Lung (tissue), 12 donors: Measurements from ENCODE around the gene TNNC2. TPM values are rescaled to one million over a fixed set of nuclear protein-coding genes. Genes with fewer than 3 reads are reported as not detected.

Experiments used
- ATAC-seq: fragments of 200-7000 bp; cut with Tn5 transposase; one replicate; pipeline ENCODE4 v1.9.1; 2020; ENCODE audit warnings: moderate number of reproducible peaks; ENCODE audit not compliant: insufficient read depth, low FRiP score
- DNase-seq, 3 donors: peaks; one replicate each; pipeline ENCODE4 v3.0.0-alpha.2; 2013 to 2017
- H3K27ac ChIP-seq, 2 donors: one replicate each; pipeline ENCODE4 v1.5.1; 2013; ENCODE audit warnings: mild to moderate bottlenecking in 2 of 2, moderate library complexity in 2 of 2, control low read depth in 1 of 2, inconsistent platforms in 1 of 2, low read depth in 1 of 2, low read length in 1 of 2
- H3K27me3 ChIP-seq, 3 donors: one replicate each; pipeline ENCODE4 v1.5.1; 2013; ENCODE audit warnings: low read length in 2 of 3; ENCODE audit not compliant: control insufficient read depth in 3 of 3, insufficient read depth in 3 of 3
- H3K36me3 ChIP-seq, 4 donors: one replicate each; pipeline ENCODE4 v1.5.1; 2013; ENCODE audit warnings: low read length in 4 of 4, mild to moderate bottlenecking in 1 of 4, moderate library complexity in 1 of 4; ENCODE audit not compliant: control insufficient read depth in 4 of 4, insufficient read depth in 4 of 4
- H3K4me1 ChIP-seq, 5 donors: one replicate each; pipeline ENCODE4 v1.5.1; 2013; ENCODE audit warnings: low read length in 5 of 5, mild to moderate bottlenecking in 2 of 5, moderate library complexity in 1 of 5; ENCODE audit not compliant: control insufficient read depth in 5 of 5, insufficient read depth in 5 of 5
- H3K4me3 ChIP-seq: one replicate; pipeline ENCODE4 v1.5.1; 2013; ENCODE audit warnings: mild to moderate bottlenecking, control low read depth, moderate library complexity
- H3K9ac ChIP-seq, 2 donors: one replicate each; pipeline ENCODE4 v1.5.1; 2013; ENCODE audit warnings: low read length in 2 of 2, control low read depth in 1 of 2; ENCODE audit not compliant: insufficient read depth in 1 of 2
- H3K9me3 ChIP-seq, 4 donors: one replicate each; pipeline ENCODE4 v1.5.1; 2013; ENCODE audit warnings: low read length in 3 of 4, mild to moderate bottlenecking in 1 of 4, moderate library complexity in 1 of 4; ENCODE audit not compliant: control insufficient read depth in 4 of 4, insufficient read depth in 3 of 4
- WGBS, 2 donors: extraction: QIAGEN DNeasy Blood & Tissue Kit; methylation state at CpG; one replicate each; pipeline ENCODE4 v1.1.7; 2013; 5-methylcytosine and 5-hydroxymethylcytosine counted together
- polyA plus RNA-seq, 2 donors: library from polyadenylated mRNA; stranded (reverse); fragments of 200-250 nt; gene quantifications; one replicate each; pipeline ENCODE4 v1.2.1, GENCODE V29; 2013
- total RNA-seq, 2 donors: library from RNA; depleted of rRNA in 1 of 2; stranded (reverse); fragments of >200 nt in 1 of 2; gene quantifications; one replicate each; pipeline ENCODE4 v1.2.1, GENCODE V29; 2014 to 2021
- TF ChIP-seq, protein P1 (sequence below): IDR thresholded peaks from 2 replicates; pipeline ENCODE4 v1.5.1; 2012; ENCODE audit warnings: mild to moderate bottlenecking; ENCODE audit errors: control extremely low read depth, extremely low read depth
- donor health status: control.
- donor health status: control.
- donor health status: Bipolar disorder and iron deficiency.
- donor health status: healthy.
- donor health status: DM: yes; HTN: yes; CAD: no.

TNNC2 gene
- total and polyA plus RNA-seq, 4 donors: 0.54 to 1.5 (median 1.1) TPM; not detected in 1

- no peaks in the 10 kb centered on the region for H3K27me3 ChIP-seq
- H3K27ac ChIP-seq: no peak overlapping the region
- H3K9me3 ChIP-seq: no peaks in the 10 kb centered on the region
- H3K36me3 ChIP-seq: no peaks in the 10 kb centered on the region
- H3K9ac ChIP-seq: no peak overlapping the region
- ATAC-seq (no peak), DNase-seq (no peak)
- TF ChIP-seq, protein P1, sequence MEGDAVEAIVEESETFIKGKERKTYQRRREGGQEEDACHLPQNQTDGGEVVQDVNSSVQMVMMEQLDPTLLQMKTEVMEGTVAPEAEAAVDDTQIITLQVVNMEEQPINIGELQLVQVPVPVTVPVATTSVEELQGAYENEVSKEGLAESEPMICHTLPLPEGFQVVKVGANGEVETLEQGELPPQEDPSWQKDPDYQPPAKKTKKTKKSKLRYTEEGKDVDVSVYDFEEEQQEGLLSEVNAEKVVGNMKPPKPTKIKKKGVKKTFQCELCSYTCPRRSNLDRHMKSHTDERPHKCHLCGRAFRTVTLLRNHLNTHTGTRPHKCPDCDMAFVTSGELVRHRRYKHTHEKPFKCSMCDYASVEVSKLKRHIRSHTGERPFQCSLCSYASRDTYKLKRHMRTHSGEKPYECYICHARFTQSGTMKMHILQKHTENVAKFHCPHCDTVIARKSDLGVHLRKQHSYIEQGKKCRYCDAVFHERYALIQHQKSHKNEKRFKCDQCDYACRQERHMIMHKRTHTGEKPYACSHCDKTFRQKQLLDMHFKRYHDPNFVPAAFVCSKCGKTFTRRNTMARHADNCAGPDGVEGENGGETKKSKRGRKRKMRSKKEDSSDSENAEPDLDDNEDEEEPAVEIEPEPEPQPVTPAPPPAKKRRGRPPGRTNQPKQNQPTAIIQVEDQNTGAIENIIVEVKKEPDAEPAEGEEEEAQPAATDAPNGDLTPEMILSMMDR: no peak
- 62 to 63% methylated on average over 4 of the region's 4 CpGs for WGBS, 2 donors
- H3K4me3 ChIP-seq: no peak overlapping the region
- H3K4me1 ChIP-seq: peaks cover 0 to 10% (median 5%) of the 10 kb centered on the region in 5 donors
Observed at GRCh38 chr20:45782890-45783289, 44.2 kb downstream of the TNNC2 start.

- H3K36me3 ChIP-seq: no peaks in the 10 kb centered on the region
- no peaks in the 10 kb centered on the region for H3K9me3 ChIP-seq
- TF ChIP-seq, protein P1: no peak
- H3K4me3 ChIP-seq: no peak overlapping the region
- H3K27ac ChIP-seq: peak overlapping the region in 1 of 2 donors; percentile 50
- 54 to 64% methylated on average over 4 of the region's 4 CpGs for WGBS, 2 donors
- H3K27me3 ChIP-seq: no peaks in the 10 kb centered on the region
- H3K4me1 ChIP-seq: peaks cover 0 to 12% (median 5%) of the 10 kb centered on the region in 5 donors
- ATAC-seq (peak; percentile 46), DNase-seq (peak in 2 of 3 donors; percentile 24)
- H3K9ac ChIP-seq: no peak overlapping the region
Observed at GRCh38 chr20:45781391-45781931, 45.7 kb downstream of the TNNC2 start.

GRCh38 chr20:45780159-45780558, 47.0 kb downstream of the TNNC2 start:
- TF ChIP-seq, protein P1: no peak
- 66 to 96% methylated on average over 4 of the region's 4 CpGs for WGBS, 2 donors
- Histone ChIP-seq H3K27me3 (no peaks in the 10 kb centered on the region), H3K9ac (no peak overlapping the region), H3K4me3 (no peak overlapping the region), H3K36me3 (no peaks in the 10 kb centered on the region), H3K9me3 (no peaks in the 10 kb centered on the region), H3K27ac (peak overlapping the region in 1 of 2 donors; percentile 84), H3K4me1 (peaks cover 0 to 14% (median 5%) of the 10 kb centered on the region in 5 donors)
- ATAC-seq (no peak), DNase-seq (no peak)
